ENCODE measurements around the gene GGTA1. TPM values are rescaled to one million over a fixed set of nuclear protein-coding genes. Genes with fewer than 3 reads are reported as not detected.

GGTA1 gene
- polyA plus RNA-seq, 1 experiment, result not detected

DNA sequence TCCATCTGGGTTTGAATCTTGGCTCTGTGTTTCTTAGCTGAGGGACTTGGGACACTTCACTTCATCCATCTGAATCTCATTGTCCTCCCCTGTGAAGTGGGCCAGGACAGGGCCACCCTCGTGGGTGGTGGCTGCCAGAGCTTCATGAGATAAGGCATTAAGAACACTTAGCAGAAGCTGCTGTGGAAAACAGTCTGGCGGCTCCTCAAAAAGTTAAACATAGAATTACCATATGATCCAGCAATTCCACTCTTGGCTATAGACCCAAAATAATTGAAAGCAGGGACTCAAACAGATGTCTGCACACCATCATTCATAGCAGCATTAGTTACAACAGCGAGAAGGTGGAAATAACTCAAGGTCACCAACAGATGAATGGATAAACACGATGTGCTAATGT lies 42.4 kb upstream of the GGTA1 start:
- ChIA-PET POLR2A (no interaction called here), CTCF (interaction anchor here (1.3 to 1.4 kb wide), 2 partner anchors 8 to 154 kb away, joined by 4 to 5 read pairs; no protein-coding TSS in a partner anchor)
- TF ChIP-seq CTCF (IDR thresholded peaks at IDR 0.05; ENCODE audit: low read depth, low read length), result no peak
- H3K27me3 ChIP-seq (ENCODE audit: control insufficient read depth, insufficient read depth, low read length), result peaks cover 9% of the 10 kb centered on the region
- H3K9me3 ChIP-seq (ENCODE audit: control insufficient read depth, insufficient read depth, low read length), result no peaks in the 10 kb centered on the region
- no peak overlapping the region for H3K27ac ChIP-seq (ENCODE audit: low read depth, low read length)
- no peak for DNase-seq (ENCODE audit: low read depth, low spot score)
- no peak overlapping the region for H3K4me3 ChIP-seq (ENCODE audit: low read depth, low read length)

DNA sequence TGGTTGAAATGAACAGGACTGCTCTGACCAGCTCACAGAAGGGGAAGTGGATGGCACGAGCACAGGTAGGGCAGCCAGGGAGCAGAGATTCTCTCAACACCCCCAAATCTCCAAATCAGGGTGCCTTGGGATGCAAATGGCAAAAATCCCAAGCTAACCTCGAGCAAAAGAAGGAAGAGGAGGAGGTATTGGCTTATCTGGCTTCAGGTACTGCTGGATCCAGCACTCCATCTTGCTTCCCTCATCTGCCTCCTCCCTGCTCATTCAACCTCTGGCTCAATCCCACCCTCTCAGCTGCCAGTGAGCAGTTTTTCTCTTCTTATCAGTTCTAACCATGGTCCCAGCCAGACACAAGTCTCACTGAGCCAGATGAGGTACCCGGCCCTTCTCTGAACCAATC lies 41.6 kb upstream of the GGTA1 start:
- POLR2A ChIA-PET, result no interaction called here
- Histone ChIP-seq H3K9me3 (ENCODE audit: control insufficient read depth, insufficient read depth, low read length) (no peaks in the 10 kb centered on the region), H3K27me3 (ENCODE audit: control insufficient read depth, insufficient read depth, low read length) (peaks cover 9% of the 10 kb centered on the region), H3K27ac (ENCODE audit: low read depth, low read length) (no peak overlapping the region), H3K4me3 (ENCODE audit: low read depth, low read length) (no peak overlapping the region)
- CTCF ChIA-PET, result interaction anchor here (0.7 to 1.4 kb wide), 2 partner anchors 9 to 143 kb away, joined by 3 to 4 read pairs; no protein-coding TSS in a partner anchor
- DNase-seq (ENCODE audit: low read depth, low spot score), result no peak
- TF ChIP-seq CTCF (IDR thresholded peaks at IDR 0.05; ENCODE audit: low read depth, low read length), result no peak

DNA sequence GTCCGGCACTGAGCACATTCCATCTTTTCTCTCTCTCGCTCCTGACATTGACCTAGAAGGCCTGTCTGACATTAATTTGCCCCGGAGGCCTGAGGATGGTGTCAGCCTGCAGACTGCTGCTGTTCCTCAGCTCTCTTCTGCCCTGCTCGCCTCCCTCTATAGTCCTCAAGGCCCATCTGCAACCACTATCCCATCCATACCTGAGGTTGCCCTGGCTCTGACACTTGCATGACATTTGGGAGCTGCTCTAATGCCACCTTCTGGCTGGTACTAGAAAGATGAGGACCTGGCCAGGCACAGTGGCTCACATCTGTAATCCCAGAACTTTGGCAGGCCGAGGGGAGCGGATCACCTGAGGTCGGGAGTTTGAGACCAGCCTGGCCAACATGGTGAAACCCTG lies 38.6 kb upstream of the GGTA1 start:
- CTCF ChIA-PET, result interaction anchor here (0.6 to 3.6 kb wide), 3 partner anchors 8 to 560 kb away, joined by 3 to 16 read pairs (median 5); no protein-coding TSS in a partner anchor

GRCh38 chr9:121537283-121537682 lies 37.6 kb upstream of the GGTA1 start:
- Histone ChIP-seq H3K27ac (ENCODE audit: low read depth, low read length) (no peak overlapping the region), H3K27me3 (ENCODE audit: control insufficient read depth, insufficient read depth, low read length) (peaks cover 11% of the 10 kb centered on the region), H3K4me3 (ENCODE audit: low read depth, low read length) (no peak overlapping the region), H3K9me3 (ENCODE audit: control insufficient read depth, insufficient read depth, low read length) (no peaks in the 10 kb centered on the region)
- POLR2A ChIA-PET, result no interaction called here
- DNase-seq (ENCODE audit: low read depth, low spot score), result no peak
- TF ChIP-seq CTCF (IDR thresholded peaks at IDR 0.05; ENCODE audit: low read depth, low read length), result no peak
- CTCF ChIA-PET, result interaction anchor here (1.2 to 3.6 kb wide), 2 partner anchors 9 to 150 kb away, joined by 3 to 16 read pairs; no protein-coding TSS in a partner anchor

More for the DNA sequence above, 38.6 kb upstream of the GGTA1 start:
- Histone ChIP-seq H3K27ac (ENCODE audit: low read depth, low read length) (no peak overlapping the region), H3K4me3 (ENCODE audit: low read depth, low read length) (no peak overlapping the region), H3K27me3 (ENCODE audit: control insufficient read depth, insufficient read depth, low read length) (peaks cover 11% of the 10 kb centered on the region), H3K9me3 (ENCODE audit: control insufficient read depth, insufficient read depth, low read length) (no peaks in the 10 kb centered on the region)
- POLR2A ChIA-PET, result interaction anchor here (0.6 kb wide), 1 partner anchor 17 kb away, joined by 5 read pairs; no protein-coding TSS in a partner anchor
- TF ChIP-seq CTCF (IDR thresholded peaks at IDR 0.05; ENCODE audit: low read depth, low read length), result no peak
- DNase-seq (ENCODE audit: low read depth, low spot score), result no peak

- POLR2A ChIA-PET, result no interaction called here
- no peak for TF ChIP-seq CTCF (IDR thresholded peaks at IDR 0.05; ENCODE audit: low read depth, low read length)
- CTCF ChIA-PET, result no interaction called here
- Histone ChIP-seq H3K9me3 (ENCODE audit: control insufficient read depth, insufficient read depth, low read length) (no peaks in the 10 kb centered on the region), H3K4me3 (ENCODE audit: low read depth, low read length) (no peak overlapping the region), H3K27ac (ENCODE audit: low read depth, low read length) (no peak overlapping the region), H3K27me3 (ENCODE audit: control insufficient read depth, insufficient read depth, low read length) (peaks cover 7% of the 10 kb centered on the region)
- DNase-seq (ENCODE audit: low read depth, low spot score), result no peak
These were observed 33.2 kb upstream of the GGTA1 start for GRCh38 chr9:121532881-121533280.

All from AG04450 (cell line).